GM21723 (cell line): ENCODE results near the gene SLC11A1.

ENCODE experiments used
- ATAC-seq: cut with Tn5 transposase; IDR thresholded peaks from one replicate; pipeline ENCODE4 v1.9.1; 2021; ENCODE audit warnings: mild to moderate bottlenecking, moderate library complexity; ENCODE audit not compliant: unreplicated experiment

The SLC11A1 gene

DNA sequence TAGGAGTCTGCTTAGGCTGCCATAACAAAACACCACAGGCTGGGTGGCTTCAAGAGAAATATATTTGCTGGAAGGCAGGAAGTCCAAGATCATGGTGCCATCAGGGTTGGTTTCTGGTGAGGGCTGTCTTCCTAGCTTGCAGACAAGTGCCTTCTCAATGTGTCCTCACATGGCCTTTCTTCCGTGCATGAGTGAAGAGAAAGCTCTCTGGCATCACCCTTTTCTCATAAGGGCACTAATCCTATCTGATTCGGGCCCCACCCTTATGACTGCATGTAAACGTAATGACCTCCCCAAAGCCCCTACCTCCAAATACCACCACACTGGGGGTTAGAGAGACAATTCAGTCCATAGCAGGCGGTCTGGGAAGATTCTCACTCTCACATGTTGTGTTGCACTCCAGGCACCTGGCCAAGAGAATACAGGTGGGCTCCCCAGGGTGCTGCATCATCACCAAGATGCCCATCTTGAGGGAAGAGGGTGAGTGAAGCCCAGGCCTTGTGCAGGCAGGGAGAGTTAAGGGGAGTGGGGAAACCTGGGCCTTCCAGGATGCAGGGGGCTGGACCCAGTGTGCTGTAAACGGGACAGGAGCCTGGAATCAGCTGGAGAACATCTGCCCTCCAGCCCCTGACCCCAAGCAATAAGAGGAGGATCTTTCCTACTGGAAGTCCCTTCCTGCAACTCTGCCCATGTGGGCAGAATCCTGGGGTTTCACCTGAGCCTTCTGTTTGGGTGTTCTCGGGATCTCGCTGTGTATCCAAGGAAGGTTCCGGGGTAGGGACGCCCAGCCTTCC lies 15.3 kb upstream of the SLC11A1 start:
- no peak for ATAC-seq

DNA sequence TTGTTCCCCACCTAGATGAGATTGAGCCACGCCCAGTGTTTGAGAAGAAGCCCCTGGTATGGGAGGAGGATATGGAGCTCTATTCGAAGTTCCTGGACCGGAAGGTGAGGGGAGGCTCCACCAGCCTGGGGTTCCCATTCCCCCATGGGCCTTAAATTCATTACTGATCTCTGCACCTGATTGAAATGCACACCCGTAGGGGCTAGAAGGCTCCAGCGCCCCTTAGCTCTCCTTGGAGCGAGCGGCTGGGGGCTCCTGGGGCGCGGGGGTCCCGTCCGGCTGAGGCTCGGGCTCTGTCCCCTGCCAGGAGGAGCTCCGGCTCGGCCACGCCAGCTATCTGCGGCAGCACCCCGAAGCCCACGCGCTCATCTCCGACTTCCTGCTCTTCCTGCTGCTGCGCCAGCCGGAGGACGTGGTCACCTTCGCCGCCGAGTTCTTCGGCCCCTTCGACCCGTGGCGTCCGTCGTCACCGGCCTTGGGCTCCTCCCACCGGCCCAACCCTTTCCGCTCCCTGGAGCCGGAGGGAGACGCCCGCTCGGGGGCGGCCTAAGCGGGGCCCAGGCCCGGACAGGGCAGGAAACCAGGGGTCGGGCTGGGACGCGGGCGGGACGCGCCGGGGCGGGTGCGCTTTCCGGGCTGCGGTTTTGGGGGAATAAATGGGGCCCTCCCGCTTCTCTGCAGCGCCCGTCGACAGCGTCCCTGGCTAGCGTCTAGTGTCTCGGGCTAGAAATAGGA lies 14.5 kb upstream of the SLC11A1 start:
- ATAC-seq: peak; percentile 99

DNA sequence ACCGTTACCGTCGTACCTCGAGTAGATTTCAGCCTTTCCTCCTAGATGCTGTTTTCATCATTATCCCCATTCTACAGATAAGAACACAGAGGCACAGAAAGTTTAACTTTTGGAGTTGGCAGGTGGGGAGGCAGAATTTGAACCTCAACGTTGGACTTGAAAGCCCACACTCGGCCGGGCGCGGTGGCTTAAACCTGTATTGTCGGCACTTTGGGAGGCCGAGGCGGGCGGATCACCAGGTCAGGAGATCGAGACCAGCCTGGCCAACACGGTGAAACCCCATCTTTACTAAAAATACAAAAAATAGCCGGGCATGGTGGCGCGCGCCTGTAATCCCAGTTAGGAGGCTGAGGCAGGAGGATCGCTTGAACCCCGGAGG lies 13.9 kb upstream of the SLC11A1 start:
- ATAC-seq: no peak

DNA sequence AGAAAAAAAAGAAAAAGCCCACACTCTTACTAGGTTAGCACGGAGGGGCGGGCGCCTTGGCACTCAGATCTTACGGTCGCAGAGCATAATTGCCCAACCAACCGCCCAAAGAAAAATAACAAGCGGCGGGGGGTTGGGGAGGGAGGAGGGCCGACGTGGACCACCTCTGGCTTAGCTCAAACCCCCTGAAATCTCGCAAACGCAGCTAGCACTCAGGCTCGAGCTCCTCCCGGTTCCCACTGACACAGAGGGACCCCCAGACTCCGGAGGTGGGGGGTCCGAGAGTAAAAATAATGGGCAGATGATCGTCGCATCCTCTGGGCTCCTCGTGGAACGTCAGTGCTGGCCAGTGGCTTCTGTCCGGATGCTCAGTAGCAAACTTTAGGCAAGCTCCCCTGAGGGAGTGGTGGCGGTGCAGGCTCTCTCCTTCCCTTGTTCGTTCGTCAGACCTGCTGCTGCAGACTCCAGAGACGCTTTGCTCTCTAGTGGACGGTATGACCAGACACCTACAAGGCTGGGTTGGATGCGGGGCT lies 13.4 kb upstream of the SLC11A1 start:
- ATAC-seq: no peak

DNA sequence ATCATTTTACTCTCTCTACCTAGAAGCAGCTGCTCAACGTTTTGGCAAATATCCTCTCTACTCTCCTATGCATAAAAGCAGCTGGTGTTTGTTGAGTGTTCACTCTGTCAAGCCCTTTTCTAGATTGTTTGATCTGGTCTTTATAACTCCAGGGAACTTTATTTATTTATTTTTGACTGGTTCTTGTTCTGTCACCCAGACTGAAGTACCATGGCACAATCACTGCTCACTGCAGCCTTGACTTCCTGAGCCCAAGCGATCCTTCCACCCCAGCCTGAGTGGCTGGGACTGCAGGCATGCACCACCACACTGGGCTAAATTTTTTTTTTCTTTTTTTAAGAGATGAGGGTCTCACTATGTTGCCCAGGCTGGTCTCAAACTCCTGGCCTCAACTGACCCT lies 12.7 kb upstream of the SLC11A1 start:
- no peak for ATAC-seq

DNA sequence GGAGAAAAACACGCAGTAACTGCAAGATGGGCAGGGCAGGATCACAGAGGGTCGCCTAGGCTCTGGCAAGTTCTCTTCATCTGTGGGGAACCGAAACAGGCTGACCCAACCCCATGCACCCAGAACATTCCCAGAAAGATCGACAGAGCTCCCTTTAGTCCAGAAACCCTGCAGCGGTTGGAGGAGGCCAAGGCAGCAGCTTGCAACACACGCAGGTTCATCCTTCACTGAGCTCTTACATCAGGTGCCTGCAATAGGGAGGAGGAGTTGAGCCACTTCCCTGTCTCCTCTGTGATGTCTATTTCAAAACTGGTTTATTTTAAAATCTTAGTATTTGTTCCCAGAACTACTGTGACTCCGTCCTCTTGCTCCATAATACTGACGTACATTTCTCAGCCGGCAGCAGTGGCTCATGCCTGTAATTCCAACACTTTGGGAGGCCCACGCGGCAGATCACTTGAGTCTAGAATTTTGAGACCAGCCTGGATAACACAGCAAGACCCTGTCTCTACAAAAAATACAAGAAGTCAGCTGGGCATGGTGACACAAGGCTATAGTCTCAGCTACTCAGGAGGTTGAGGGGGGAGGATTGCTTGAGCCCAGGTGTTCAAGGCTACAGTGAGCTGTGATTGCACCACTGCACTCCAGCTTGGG lies 11.5 kb upstream of the SLC11A1 start:
- no peak for ATAC-seq

DNA sequence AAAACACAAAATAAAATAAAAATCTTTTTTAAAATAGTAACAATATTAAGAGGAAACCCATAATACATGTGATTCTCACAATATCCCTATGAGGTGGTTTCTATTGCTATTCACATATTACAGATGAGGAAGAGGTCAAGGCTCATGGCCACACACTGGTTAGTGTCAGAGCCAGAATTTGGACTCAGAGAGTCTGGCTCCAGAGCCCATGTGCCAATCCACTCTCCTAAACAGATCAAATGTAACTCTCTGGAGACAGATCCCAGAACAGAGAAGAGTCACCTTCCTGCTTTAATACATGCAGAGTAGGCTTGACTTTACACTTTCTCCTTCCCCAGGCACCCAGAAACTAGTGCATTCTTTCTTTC lies 10.1 kb upstream of the SLC11A1 start:
- ATAC-seq: no peak

DNA sequence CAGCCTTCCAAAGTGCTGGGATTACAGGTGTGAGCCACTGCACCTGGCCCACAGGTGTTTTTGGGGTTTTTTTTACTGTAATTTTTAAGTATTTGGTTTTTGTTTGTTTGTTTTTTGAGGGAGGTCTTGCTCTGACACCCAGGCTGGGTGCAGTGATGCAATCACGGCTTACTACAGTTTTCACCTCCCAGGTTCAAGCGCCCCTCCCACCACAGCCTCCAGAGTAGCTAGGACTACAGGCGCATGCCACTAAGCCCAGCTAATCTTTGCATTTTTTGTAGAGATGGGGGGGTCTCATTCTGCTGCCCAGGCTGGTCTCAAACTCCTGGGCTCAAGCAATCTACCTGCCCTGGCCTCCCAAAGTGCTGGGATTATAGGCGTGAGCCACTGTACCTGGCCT lies 7.3 kb upstream of the SLC11A1 start:
- ATAC-seq: no peak

DNA sequence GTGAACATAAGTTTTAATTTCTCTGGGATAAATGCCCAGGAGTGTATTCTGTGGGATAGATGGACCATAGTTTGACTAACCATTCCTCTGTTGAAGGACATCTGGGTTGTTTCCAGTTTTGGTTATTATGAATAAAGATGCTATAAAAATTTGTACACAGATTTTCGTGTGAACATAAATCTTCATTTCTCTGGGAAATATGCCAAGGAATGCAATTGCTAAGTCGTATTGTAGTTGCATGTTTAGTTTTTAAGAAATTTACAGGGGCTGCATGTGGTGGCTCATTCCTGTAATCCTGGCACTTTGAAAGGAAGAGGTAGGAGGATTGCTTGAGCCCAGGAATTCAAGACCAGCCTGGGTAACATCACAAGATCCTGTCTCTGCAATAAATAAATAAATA lies 6.9 kb upstream of the SLC11A1 start:
- no peak for ATAC-seq

DNA sequence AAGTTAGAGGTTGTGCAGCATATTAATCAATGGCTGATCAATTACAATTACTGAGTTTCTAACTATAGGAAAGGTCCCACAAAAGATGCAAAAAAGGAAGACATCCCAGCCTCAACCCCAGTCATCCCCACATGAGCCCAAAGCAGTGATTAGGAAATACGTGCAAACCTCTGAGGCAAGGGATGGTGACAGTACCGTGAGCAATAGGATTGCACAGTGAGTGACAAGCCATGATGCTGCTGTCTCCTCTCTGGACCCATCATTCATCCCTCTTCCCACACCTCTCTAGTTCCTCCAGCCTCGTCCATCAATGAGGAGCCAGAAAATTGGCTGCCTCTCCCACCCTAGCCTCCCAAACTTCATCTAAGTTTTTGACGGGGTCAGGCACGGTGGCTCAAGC lies 4.0 kb upstream of the SLC11A1 start:
- no peak for ATAC-seq

DNA sequence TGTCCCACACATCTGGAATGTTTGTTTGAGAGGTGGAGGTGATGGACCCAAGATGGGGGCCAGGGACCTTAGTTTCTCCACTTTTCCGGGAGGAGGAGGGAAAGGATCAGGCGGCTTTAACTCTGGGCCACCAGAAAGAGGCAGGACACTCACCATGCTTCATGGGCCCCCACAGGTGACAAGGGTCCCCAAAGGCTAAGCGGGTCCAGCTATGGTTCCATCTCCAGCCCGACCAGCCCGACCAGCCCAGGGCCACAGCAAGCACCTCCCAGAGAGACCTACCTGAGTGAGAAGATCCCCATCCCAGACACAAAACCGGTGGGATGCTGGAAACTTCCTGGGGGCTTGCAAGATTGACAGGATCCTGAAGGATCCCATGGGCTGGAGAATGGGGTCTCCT lies 712 bp downstream of the SLC11A1 start:
- ATAC-seq: no peak

DNA sequence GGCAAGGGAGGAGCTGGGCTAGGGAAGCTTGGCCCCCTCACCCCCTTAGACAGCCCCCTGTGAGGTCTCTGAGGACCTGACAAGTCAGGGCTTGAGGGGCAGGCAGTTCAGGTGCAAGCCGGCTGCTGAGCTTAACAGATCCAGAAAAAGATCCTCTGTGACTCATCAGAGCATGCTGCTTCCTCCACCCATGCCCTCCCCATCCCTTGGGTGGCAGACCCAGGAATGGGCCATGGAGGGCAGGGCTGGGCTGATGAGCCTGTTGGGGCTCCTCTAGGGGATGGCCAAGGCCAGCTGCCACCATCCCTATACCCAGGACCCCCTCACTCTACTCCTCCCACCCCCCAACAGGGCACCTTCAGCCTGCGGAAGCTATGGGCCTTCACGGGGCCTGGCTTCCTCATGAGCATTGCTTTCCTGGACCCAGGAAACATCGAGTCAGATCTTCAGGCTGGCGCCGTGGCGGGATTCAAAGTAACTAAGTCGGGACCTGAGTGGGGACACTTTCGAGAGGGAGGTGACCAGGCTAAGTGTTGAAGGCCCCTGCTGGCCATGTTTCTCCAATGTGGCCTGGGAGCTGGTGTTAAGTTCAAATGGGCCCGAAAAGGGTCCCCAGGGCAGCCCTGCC lies 1.9 kb downstream of the SLC11A1 start:
- ATAC-seq: no peak

DNA sequence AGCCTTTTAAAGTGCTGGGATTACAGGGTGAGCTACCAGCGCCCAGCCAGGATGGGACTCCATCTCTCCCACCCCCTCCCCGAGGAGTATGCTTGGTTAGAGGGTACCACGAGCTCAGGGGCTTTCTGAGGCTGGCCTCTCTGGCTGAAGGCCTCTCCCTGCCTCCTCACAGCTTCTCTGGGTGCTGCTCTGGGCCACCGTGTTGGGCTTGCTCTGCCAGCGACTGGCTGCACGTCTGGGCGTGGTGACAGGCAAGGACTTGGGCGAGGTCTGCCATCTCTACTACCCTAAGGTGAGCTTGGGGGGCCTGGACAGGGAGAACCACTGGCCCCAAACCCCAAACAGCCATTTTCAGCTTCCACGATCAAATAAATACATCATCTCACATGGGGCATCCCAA lies 2.9 kb downstream of the SLC11A1 start:
- ATAC-seq: no peak

DNA sequence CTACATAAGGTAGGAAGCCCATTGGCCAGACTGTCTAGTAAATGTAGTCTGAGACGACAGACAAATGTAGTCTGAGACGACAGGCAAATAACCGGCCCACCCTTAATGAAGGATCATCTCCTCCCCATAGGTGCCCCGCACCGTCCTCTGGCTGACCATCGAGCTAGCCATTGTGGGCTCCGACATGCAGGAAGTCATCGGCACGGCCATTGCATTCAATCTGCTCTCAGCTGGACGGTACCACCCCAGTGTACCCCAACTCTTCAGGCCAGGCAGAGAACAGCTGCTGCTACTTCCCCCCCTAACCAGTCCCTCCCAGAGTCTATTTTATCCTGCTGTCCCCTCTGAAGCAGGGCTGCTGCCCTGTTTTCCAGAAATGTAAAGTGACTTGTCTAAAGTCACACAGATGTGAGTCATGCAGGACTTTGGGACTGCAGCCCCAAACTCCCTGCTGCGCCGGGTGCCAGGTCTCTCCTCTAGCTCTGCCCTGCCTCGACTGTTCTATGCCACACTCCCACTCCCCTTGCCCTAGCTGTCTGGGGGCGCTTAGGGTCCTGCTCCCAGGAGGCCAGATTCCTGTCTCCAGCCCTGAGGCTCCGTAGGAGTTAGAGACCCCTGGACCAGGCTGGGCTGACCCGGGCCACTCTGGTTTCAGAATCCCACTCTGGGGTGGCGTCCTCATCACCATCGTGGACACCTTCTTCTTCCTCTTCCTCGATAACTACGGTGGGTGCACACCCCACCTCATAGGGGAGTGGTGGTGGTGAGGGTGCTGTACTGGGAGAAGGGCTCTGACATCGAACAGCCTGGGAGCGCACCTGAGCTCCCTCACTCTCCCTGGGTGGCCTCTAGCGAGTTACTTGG lies 4.7 kb downstream of the SLC11A1 start:
- no peak for ATAC-seq

DNA sequence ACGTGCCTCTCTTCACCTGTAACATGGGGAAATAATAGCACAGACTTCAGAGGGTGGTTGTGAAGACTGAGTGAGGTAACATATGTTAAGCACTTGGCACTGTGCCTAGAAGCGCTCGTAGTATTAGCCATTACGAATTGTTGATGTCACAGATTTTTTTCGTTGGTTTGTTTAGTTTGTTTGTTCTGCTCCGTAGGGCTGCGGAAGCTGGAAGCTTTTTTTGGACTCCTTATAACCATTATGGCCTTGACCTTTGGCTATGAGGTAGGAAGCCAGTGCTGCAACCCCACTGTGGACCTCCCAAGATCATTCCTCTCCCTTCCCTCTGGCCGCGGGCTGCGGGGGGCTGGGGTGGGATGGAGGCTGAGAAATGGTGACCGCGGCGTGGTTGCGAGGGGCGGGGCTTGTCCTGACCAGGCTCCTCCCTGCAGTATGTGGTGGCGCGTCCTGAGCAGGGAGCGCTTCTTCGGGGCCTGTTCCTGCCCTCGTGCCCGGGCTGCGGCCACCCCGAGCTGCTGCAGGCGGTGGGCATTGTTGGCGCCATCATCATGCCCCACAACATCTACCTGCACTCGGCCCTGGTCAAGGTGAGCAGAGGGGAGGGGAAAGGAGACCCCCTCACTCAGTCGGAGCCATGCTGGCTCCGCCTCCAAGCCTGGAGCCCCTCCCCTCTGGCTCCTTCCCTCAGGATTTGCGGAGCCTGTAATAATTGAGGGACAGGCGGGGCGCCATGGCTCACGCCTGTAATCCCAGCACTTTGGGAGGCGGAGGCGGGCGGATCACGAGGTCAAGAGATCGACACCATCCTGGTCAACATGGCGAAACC lies 5.5 kb downstream of the SLC11A1 start:
- no peak for ATAC-seq

DNA sequence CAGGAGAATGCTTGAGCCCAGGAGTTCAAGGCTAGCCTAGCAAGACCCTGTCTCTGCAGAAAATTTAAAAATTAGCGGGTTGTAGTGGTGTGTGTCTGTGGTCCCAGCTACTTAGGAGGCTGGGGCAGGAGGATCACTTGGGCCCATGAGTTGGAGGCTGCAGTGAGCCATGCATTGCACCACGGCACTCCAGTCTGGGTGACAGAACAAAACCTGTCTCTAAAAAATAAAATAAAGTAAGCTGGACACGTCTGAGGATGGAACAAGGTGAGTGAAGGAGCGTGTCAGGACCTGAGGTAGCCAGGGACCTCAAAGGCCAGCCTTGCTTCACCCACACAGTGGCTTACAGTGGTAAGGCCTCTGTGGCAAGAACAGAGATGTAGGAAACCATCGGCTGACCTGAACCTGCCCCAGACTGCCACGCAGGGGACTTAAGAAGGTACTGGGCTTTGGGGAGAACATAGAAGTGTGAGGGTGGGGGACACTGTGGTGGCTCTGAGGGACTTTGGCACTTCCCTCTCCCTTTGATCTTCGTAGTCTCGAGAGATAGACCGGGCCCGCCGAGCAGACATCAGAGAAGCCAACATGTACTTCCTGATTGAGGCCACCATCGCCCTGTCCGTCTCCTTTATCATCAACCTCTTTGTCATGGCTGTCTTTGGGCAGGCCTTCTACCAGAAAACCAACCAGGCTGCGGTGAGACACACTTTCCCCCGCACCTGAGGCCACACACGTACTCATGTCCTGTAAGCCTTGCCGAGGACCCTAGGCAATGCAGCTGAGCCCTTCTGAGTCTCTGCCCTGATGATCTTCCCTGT lies 7.5 kb downstream of the SLC11A1 start:
- no peak for ATAC-seq

DNA sequence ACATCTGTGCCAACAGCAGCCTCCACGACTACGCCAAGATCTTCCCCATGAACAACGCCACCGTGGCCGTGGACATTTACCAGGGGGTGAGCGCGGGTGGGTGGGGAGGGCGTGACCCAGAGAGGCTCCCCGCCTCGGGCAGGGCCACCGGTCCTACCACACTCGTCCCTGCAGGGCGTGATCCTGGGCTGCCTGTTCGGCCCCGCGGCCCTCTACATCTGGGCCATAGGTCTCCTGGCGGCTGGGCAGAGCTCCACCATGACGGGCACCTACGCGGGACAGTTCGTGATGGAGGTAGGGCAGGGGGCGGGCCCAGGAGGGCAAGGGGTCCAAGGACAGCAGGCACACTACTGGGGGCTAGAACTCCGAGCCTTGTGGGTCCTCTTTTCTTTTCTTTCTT lies 9.1 kb downstream of the SLC11A1 start:
- no peak for ATAC-seq

DNA sequence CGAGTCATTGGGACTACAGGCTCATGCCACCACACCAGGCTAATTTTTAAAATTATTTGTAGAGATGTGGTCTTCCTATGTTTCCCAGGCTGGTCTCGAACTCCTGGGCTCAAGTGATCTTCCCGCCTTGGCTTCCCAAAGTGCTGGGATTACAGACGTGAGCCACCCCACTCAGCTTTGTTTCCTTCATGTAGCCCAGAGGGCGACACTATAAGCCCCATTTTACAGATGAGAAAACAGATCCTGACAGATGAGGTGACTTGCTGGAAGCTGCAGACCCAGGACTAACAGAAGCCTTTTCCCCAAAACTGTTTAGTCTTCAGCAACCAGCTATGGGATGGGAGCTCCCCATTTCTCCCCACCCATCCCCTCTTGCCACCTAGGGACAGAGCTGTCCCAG lies 10.4 kb downstream of the SLC11A1 start:
- no peak for ATAC-seq
